ENCODE measurements around the gene SLC6A5. TPM values are rescaled to one million over a fixed set of nuclear protein-coding genes. Genes with fewer than 3 reads are reported as not detected.

SLC6A5 gene
- total and polyA plus RNA-seq, 2 of the 8 experiments (the other 6 are each of a cell fraction or from before 2014, with no cell fraction given): not detected

DNA sequence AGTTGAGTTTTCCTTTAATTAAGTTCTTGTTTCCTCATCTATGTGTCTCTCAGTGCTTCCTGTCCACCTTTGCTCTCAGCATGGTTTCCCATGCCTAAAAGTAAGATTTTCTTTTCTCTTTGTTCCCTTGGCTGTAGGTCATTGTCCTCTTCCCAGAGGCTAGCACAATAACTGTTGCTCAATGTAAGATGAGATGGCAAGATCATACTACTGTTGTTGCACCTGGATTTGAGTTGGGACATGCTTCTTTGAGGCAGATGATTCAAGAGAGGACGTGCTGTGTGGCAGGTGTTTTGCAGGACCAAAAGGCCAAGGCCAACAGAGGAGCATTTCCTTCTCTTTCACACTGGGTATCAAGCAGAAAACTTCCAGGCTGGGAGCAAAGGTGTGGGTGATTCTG lies 58.7 kb downstream of the SLC6A5 start:
- Histone ChIP-seq H3K79me1 (ENCODE audit: low read depth, low read length) (no peaks in the 10 kb centered on the region), H3K79me2 (ENCODE audit: control insufficient read depth in 1 of 2, insufficient read depth in 2 of 2, low read length in 2 of 2) (no peaks in the 10 kb centered on the region), H2BK5ac (ENCODE audit: low read depth, low read length) (no peak overlapping the region), H4K20me1 (replicated peaks in 1 of 2; ENCODE audit: control insufficient read depth in 1 of 2, insufficient read depth in 2 of 2, low read length in 2 of 2) (no peaks in the 10 kb centered on the region), H3K9me3 (ENCODE audit: insufficient read depth in 2 of 2, low read depth in 1 of 2, low read length in 1 of 2) (no peaks in the 10 kb centered on the region), H3K27me3 (replicated peaks in 1 of 4; ENCODE audit: control insufficient read depth in 3 of 4, extremely low read depth in 1 of 4, insufficient read depth in 3 of 4, low read length in 3 of 4) (no peaks in the 10 kb centered on the region), H3K4me2 (ENCODE audit: insufficient read depth in 1 of 2, low read depth in 2 of 2, low read length in 2 of 2) (peak overlapping the region; percentile 18 to 19; a peak in 2 of 4 replicates), H4K8ac (ENCODE audit: extremely low read depth, insufficient read depth, low read length) (no peak overlapping the region), H4K91ac (replicated peaks; ENCODE audit: insufficient read length, low read length) (no peak overlapping the region), H2BK12ac (ENCODE audit: low read depth, low read length) (no peak overlapping the region), H2AFZ (ENCODE audit: low read length) (peak overlapping the region; percentile 36), H2BK15ac (ENCODE audit: low read length) (0 out of 2 replicates have a peak overlapping the region, but pooled peaks have one; percentile 8), H3K9ac (replicated peaks in 1 of 4; ENCODE audit: extremely low read depth in 1 of 4, low read depth in 3 of 4, low read length in 3 of 4) (no peak overlapping the region), H4K5ac (ENCODE audit: insufficient read length, low read depth, low read length) (no peak overlapping the region), H3K36me3 (ENCODE audit: control insufficient read depth in 2 of 4, insufficient read depth in 4 of 4, low read length in 3 of 4) (no peaks in the 10 kb centered on the region), H2BK20ac (ENCODE audit: low read length) (no peak overlapping the region; the same call in 1 of the 2 replicates), H3K18ac (ENCODE audit: extremely low read depth, low read length) (no peak overlapping the region), H3K27ac (ENCODE audit: low read depth, low read length) (no peak overlapping the region), H2BK120ac (replicated peaks; ENCODE audit: low read depth, low read length) (no peak overlapping the region), H3K4me3 (ENCODE audit: extremely low read depth in 1 of 4, insufficient read depth in 2 of 4, low read depth in 3 of 4, low read length in 4 of 4) (no peak overlapping the region), H2AK5ac (ENCODE audit: low read depth, low read length) (no peak overlapping the region), H3K56ac (replicated peaks; ENCODE audit: insufficient read length, low read depth, low read length) (no peak overlapping the region), H3K14ac (ENCODE audit: insufficient read length) (no peak overlapping the region), H3K23ac (ENCODE audit: insufficient read length) (no peak overlapping the region), H3K23me2 (ENCODE audit: low read depth, low read length) (no peaks in the 10 kb centered on the region; the same call in 1 of the 2 replicates), H3K4me1 (replicated peaks in 1 of 4; ENCODE audit: control insufficient read depth in 3 of 4, insufficient read depth in 4 of 4, low read length in 3 of 4) (peaks cover 0 to 7% (median 5%) of the 10 kb centered on the region in 4 experiments; a peak in 5 of 7 replicates), H3K4ac (replicated peaks; ENCODE audit: insufficient read length, low read depth, low read length) (no peak overlapping the region)
- 61% methylated on average over 1 of the region's 1 CpG; no CpG with 5 or more reads in 1 of the 2 experiments for WGBS, 2 experiments (ENCODE audit: extremely low coverage in 1 of 2, insufficient coverage in 1 of 2, insufficient read length in 1 of 2, insufficient replicate concordance in 2 of 2, low coverage in 1 of 2, low lambda C conversion rate in 2 of 2, missing lambda C conversion rate in 1 of 2)
- ChIA-PET CTCF (ENCODE audit: partially characterized antibody) (interaction anchor here (2.1 to 3.6 kb wide), 2 partner anchors 10 to 14 kb away, joined by 14 to 17 read pairs; no protein-coding TSS in a partner anchor), POLR2A (ENCODE audit: partially characterized antibody) (no interaction called here)
- DNase-seq (ENCODE audit: low read depth in 1 of 2, low spot score in 2 of 2): no peak
- no peak for FAIRE-seq
- no peak for TF ChIP-seq CTBP2 (IDR thresholded peaks at IDR 0.05; ENCODE audit: borderline replicate concordance, insufficient read depth, insufficient read length, low read length)
- no peak for TF ChIP-seq GABPA (IDR thresholded peaks at IDR 0.05; ENCODE audit: borderline replicate concordance, insufficient read depth, low read length)
- TF ChIP-seq SP4 (IDR thresholded peaks at IDR 0.05; ENCODE audit: low read length): no peak
- TF ChIP-seq EGR1 (IDR thresholded peaks at IDR 0.05; ENCODE audit: borderline replicate concordance, low read depth, low read length): no peak
- no peak for TF ChIP-seq SRF (IDR thresholded peaks at IDR 0.05; ENCODE audit: low read depth, low read length)
- TF ChIP-seq BACH1 (IDR thresholded peaks at IDR 0.05; ENCODE audit: low read length): no peak
- TF ChIP-seq YY1 (IDR thresholded peaks at IDR 0.05; ENCODE audit: low read depth, low read length): no peak
- TF ChIP-seq MAFK (IDR thresholded peaks at IDR 0.05; ENCODE audit: low read depth, low read length): no peak
- no peak for TF ChIP-seq ZNF274 (IDR thresholded peaks at IDR 0.05; ENCODE audit: borderline replicate concordance, extremely low read depth, low read length)
- TF ChIP-seq RFX5 (IDR thresholded peaks at IDR 0.05; ENCODE audit: borderline replicate concordance, low read depth, low read length): no peak
- TF ChIP-seq FOSL1 (IDR thresholded peaks at IDR 0.05; ENCODE audit: insufficient read depth, low read depth, low read length): no peak
- TF ChIP-seq, protein P1, sequence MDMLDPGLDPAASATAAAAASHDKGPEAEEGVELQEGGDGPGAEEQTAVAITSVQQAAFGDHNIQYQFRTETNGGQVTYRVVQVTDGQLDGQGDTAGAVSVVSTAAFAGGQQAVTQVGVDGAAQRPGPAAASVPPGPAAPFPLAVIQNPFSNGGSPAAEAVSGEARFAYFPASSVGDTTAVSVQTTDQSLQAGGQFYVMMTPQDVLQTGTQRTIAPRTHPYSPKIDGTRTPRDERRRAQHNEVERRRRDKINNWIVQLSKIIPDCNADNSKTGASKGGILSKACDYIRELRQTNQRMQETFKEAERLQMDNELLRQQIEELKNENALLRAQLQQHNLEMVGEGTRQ (IDR thresholded peaks at IDR 0.05; ENCODE audit: low read length): no peak
- no peak for TF ChIP-seq TAF1 (IDR thresholded peaks at IDR 0.05; ENCODE audit: low read depth, low read length)
- no peak for TF ChIP-seq RBBP5 (IDR thresholded peaks at IDR 0.05; ENCODE audit: borderline replicate concordance, low read depth, low read length)
